ENCODE data around the gene MEP1B. TPM values are rescaled to one million over a fixed set of nuclear protein-coding genes. Genes with fewer than 3 reads are reported as not detected.

MEP1B gene
- not detected in 2 replicates for total RNA-seq

DNA sequence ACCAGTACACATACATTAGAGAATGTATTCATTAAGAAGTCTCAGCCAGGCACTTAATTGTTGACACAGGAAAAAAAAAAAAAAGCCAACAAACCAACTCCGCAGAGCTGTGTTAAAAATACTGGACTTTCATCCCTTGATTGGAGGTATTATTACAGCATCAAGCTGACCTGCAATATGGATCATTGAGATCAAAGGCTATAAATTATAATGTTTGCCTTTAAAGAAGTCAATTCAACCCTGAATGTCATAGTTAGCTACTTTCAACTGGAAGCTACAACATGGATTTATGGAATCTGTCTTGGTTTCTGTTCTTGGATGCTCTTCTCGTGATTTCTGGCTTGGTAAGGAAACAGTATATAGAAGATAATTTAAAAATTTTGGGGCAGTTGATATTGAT is at the start of gene MEP1B:
Gene MEP1B (plus strand): TSS at position 250 of the 400 bp plus-strand sequence. CDS start 32 bp downstream, at position 282.

Other genes starting within 250 kb of the MEP1B start
- 16.8 and 17.3 TPM in 2 replicates for gene TRAPPC8, start 246.9 kb upstream of the MEP1B start, total RNA-seq
- gene RNF125, start 171.2 kb upstream of the MEP1B start, total RNA-seq: 0.75 and 1.3 TPM in 2 replicates
- gene RNF138, start 98.2 kb upstream of the MEP1B start, total RNA-seq: 8.0 and 32.3 TPM in 2 replicates

Measured in cardiac ventricle fibroblast (primary cell).